ENCODE data around the gene INTS7.

INTS7 gene

DNA sequence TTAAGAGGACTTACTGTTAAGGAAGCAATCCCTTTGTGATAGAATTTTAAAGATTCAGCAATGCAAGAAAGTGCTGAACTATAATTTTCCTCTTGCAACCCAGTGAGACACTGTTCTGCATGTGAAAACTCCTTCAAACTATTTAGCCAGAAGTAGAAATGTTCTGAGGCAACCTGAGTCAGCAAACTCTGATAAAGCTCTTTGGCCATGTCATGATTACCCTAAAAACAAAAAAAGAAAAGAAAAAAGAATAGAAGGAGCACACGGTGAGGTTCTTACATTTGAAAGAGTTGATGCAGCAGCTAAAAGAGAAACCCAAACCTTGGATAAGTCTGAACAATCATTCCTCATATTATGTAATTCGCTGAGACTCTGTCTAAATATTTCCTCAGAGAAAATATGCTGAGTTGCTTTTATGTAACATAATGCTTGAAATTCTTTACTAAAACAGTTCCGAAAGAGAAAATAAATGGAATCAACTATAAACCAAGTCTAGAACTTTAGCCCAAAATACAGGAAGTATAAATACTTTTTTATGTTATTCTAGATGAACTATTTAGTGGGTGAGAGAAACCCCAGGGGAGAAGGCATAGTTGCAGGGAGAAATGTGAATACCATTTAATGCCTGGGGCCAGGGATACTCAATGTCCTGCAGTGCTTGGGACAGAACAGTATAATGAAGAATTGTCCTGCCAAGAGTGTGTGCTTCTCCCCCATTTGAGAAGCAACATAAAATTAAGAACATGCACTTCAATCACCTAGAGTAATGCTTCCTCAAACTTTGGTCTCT is 60.0 kb downstream of the INTS7 start:
- ChIA-PET POLR2A (no interaction called here), CTCF (no interaction called here)
- no peak overlapping the region for H3K4me3 ChIP-seq (ENCODE audit: low read depth, low read length)
- TF ChIP-seq, protein P1, sequence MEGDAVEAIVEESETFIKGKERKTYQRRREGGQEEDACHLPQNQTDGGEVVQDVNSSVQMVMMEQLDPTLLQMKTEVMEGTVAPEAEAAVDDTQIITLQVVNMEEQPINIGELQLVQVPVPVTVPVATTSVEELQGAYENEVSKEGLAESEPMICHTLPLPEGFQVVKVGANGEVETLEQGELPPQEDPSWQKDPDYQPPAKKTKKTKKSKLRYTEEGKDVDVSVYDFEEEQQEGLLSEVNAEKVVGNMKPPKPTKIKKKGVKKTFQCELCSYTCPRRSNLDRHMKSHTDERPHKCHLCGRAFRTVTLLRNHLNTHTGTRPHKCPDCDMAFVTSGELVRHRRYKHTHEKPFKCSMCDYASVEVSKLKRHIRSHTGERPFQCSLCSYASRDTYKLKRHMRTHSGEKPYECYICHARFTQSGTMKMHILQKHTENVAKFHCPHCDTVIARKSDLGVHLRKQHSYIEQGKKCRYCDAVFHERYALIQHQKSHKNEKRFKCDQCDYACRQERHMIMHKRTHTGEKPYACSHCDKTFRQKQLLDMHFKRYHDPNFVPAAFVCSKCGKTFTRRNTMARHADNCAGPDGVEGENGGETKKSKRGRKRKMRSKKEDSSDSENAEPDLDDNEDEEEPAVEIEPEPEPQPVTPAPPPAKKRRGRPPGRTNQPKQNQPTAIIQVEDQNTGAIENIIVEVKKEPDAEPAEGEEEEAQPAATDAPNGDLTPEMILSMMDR (IDR thresholded peaks at IDR 0.05; ENCODE audit: insufficient read depth, low read length, missing control alignments) = no peak
- peak; percentile 19 for DNase-seq (ENCODE audit: low read depth, low spot score)

GRCh38 chr1:211973541-211973940 is 61.8 kb downstream of the INTS7 start:
- no peak for DNase-seq (ENCODE audit: low read depth, low spot score)
- no peak overlapping the region for H3K4me3 ChIP-seq (ENCODE audit: low read depth, low read length)
- POLR2A ChIA-PET = no interaction called here
- CTCF ChIA-PET = no interaction called here
- TF ChIP-seq, protein P1 (IDR thresholded peaks at IDR 0.05; ENCODE audit: insufficient read depth, low read length, missing control alignments) = no peak

GRCh38 chr1:211968200-211968834 is 67.0 kb downstream of the INTS7 start:
- H3K4me3 ChIP-seq (ENCODE audit: low read depth, low read length) = no peak overlapping the region
- ChIA-PET CTCF (interaction anchor here (1.2 kb wide), 1 partner anchor 67 kb away, joined by 4 read pairs; the partner anchor contains the start of genes DTL and INTS7), POLR2A (no interaction called here)
- no peak for DNase-seq (ENCODE audit: low read depth, low spot score)
- TF ChIP-seq, protein P1 (IDR thresholded peaks at IDR 0.05; ENCODE audit: insufficient read depth, low read length, missing control alignments) = no peak

DNA sequence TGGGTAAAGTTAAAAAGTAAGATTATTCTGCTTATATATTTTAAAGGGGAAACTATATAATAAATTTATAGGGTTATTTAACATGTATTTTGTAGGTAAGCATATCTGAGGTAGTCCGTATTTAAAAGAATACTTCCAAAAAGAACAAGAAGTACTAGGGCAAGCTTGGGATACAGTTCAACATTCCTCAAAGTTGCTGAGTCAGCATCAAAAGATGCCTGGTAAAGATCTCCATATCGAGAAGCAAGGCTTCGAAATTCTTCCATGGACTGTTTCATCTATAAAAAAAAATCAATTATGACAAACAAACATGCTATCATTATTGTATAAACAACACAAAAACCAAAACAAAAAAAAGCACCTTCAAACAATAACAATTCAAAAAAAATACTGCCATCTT is 67.7 kb downstream of the INTS7 start:
- H3K4me3 ChIP-seq (ENCODE audit: low read depth, low read length) = no peak overlapping the region
- CTCF ChIA-PET = no interaction called here
- POLR2A ChIA-PET = no interaction called here
- no peak for DNase-seq (ENCODE audit: low read depth, low spot score)
- TF ChIP-seq, protein P1 (IDR thresholded peaks at IDR 0.05; ENCODE audit: insufficient read depth, low read length, missing control alignments) = no peak

DNA sequence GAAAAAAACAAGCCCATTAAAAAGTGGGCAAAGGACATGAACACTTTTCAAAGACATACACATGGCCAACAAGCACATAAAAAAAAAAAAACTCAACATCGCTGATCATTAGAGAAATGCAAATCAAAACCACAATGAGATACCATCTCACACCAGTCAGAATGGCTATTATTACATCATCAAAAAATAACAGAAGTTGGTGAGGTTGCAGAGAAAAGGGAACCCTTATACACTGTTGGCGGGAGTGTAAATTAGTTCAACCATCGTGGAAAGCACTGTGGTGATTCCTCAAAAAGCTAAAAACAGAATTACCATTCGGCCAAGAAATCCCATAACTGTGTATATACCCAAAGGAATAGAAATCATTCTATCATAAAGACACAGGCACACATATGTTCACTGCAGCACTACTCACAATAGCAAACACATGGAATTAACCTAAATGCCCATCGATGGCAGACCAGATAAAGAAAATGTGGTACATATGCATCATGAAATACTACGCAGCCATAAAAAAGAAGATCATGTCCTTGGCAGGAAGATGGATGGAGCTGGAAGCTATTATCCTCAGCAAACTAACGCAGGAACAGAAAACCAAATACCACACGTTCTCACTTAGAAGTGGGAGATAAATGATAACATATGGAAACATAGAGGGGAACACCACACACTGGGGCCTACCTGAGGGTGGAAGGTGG is 70.1 kb downstream of the INTS7 start:
- DNase-seq (ENCODE audit: low read depth, low spot score) = no peak
- ChIA-PET CTCF (no interaction called here), POLR2A (no interaction called here)
- no peak overlapping the region for H3K4me3 ChIP-seq (ENCODE audit: low read depth, low read length)
- TF ChIP-seq, protein P1 (IDR thresholded peaks at IDR 0.05; ENCODE audit: insufficient read depth, low read length, missing control alignments) = no peak

DNA sequence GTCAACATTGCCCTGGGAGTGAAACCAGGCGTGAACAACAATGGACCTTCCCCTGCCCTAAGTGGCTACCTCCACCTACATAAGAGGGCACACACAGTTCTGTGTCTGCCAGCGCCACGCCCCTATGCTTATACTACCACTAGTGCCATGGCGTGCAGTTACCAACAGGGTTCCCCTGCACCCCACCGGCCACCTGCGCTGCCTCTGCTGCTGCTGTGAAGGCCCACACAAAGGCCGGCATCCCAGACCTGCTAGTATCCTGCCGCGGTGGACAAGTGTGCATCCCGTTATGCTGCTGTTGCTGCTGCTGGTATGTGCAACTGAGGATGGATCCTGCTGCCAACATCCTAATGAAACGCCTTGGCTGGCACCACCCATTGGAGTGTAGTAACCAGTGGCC is 75.7 kb downstream of the INTS7 start:
- POLR2A ChIA-PET = no interaction called here
- CTCF ChIA-PET = no interaction called here
- H3K4me3 ChIP-seq (ENCODE audit: low read depth, low read length) = no peak overlapping the region
- TF ChIP-seq, protein P1 (IDR thresholded peaks at IDR 0.05; ENCODE audit: insufficient read depth, low read length, missing control alignments) = no peak
- DNase-seq (ENCODE audit: low read depth, low spot score) = no peak
